Stimulated activated CD8-positive, alpha-beta memory T cell treated with anti-CD3 and anti-CD28 coated beads, Interleukin-2, amount 100 ng/mL, for 48 hours (primary cell): ENCODE measurements around the gene UFD1.

Experiments
- DNase-seq, 2 donors: peaks; one replicate each; pipeline ENCODE4 v3.0.0-alpha.2; 2020; ENCODE audit warnings: low read depth in 2 of 2

The UFD1 gene

DNA sequence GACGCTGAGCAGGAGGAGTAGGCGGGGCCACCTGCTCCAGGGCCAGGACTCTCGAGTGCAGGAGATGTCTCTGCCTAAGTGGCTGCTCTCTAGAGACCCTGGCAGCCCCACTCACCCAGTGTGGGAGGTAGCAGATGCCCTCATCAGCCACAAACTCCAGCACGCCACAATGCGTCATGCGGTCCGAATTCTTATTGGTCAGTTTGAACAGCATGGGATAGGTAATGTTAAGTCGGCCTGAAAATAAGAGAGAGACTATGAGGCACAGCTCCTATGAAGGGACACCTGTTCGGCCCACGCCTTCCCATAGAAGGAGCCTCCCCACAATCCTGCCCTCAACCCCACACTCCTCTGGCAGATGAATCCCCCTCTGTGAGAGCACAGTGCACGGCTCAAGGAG is 7.4 kb downstream of the UFD1 start:
- no peak for DNase-seq

GRCh38 chr22:19470010-19470409 is 9.0 kb downstream of the UFD1 start:
- no peak for DNase-seq

GRCh38 chr22:19469421-19469820 is 9.6 kb downstream of the UFD1 start:
- no peak for DNase-seq

- no peak for DNase-seq
Observed at GRCh38 chr22:19467912-19468311, 11.1 kb downstream of the UFD1 start.

- DNase-seq, result no peak
Observed at GRCh38 chr22:19466848-19467752, 11.9 kb downstream of the UFD1 start.

GRCh38 chr22:19466126-19466716 is 12.8 kb downstream of the UFD1 start:
- DNase-seq, result no peak

DNA sequence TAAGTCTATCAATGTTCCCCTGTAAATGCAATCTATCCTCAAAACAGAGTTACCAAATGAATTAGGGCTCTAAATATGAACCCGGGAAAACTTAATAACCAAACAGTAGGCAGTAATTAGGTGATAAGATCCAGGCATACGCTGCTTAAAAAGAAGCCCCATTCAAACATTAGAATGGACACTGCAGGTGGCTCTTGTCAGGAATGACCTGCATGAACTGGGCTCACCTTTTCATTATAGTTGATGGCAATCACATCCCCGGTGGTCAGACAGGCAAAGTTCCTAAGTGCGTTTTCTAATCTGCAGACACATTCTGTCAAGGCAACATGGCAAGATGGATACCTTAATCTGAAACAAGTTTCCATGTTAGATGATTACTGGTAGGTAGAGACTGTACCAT is 14.0 kb downstream of the UFD1 start:
- DNase-seq, result no peak

DNA sequence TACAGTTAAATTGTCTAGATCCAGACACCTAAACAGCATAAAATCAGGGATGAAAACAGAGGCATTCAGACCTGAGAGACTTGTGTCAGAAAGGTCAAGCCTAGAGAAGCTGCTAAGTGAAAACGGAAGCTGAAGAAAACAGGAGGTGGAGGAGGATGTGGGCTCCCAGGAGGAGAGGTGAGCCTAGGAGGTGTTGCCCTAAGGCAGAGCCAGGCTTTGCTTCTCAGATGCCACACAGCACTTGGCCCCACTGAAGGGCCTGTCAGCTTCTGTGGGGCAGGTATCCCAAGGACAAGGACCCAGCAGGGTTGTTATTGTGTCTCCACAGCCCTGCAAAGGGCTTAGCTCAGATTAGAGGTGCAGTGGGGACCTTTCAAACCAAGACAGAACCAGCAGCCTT is 14.4 kb downstream of the UFD1 start:
- DNase-seq, result no peak

GRCh38 chr22:19463491-19464469 is 15.2 kb downstream of the UFD1 start:
- DNase-seq, result no peak

GRCh38 chr22:19463008-19463407 is 16.0 kb downstream of the UFD1 start:
- no peak for DNase-seq

DNA sequence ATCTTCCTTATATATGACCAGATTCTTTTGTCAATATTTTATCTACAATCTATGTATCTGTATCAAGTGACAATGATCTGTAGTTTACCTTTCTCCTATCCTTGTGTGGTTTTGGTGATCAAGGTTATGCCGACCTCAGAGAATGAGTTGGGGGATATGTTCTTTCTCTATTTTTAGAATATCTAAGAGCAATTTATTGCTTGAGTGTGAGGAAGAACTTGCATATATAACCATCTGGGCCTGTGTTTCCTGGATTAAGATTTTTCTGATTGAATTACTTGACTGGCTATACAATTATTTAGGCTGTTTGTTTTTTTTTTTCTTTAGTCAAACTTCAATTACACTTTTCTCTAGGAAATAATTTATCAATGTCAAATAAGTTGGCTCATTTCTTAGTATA is 17.5 kb downstream of the UFD1 start:
- no peak for DNase-seq

- DNase-seq, result no peak
Observed at GRCh38 chr22:19460036-19460435, 19.0 kb downstream of the UFD1 start.

DNA sequence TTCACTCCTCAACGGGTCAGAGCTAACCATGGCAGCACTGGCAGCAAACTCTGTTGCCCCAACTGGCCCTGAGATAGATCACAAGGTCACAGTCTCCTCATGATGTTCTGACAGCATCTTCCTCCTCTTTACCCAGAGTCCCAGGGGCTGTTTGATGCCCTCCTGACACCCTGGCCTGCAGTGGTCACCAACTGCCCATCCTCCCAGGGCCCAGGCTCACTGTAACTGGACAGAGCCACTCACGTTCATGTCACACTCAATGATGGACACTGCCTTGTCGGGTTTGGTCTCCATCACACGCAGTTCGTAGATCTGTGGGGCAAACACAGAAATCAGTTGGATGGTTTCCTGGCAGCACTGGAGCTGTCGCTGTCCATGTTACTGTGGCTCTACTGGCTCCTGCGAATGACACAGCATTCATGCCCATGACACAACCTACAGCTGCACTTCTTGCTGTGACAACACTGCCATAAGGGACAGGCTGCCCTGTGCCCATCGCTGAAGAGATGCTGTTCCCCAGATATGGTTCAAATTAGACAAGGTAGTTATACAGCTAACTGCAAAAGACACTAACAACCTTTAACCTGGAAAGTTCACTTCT is 21.1 kb downstream of the UFD1 start:
- DNase-seq, result no peak

DNA sequence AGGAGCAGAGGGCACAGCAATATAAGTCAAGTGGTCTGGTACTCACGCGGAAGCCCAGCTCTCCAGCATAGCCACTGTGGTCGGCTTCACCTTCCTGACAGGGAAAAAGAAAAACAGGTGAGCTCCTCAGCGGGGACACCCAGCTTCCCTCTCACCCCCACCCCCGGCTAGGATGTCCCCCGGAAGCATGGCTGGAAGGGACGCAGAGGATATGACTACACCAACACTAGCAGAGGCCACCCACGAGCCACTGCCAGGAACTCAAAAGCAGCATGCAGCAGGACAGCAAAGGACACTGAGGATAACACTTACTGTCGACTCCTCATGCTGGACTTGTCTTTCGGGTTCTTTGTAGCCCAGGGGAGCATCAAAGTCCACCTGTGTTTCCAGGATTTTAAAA is 22.5 kb downstream of the UFD1 start:
- DNase-seq, result no peak

DNA sequence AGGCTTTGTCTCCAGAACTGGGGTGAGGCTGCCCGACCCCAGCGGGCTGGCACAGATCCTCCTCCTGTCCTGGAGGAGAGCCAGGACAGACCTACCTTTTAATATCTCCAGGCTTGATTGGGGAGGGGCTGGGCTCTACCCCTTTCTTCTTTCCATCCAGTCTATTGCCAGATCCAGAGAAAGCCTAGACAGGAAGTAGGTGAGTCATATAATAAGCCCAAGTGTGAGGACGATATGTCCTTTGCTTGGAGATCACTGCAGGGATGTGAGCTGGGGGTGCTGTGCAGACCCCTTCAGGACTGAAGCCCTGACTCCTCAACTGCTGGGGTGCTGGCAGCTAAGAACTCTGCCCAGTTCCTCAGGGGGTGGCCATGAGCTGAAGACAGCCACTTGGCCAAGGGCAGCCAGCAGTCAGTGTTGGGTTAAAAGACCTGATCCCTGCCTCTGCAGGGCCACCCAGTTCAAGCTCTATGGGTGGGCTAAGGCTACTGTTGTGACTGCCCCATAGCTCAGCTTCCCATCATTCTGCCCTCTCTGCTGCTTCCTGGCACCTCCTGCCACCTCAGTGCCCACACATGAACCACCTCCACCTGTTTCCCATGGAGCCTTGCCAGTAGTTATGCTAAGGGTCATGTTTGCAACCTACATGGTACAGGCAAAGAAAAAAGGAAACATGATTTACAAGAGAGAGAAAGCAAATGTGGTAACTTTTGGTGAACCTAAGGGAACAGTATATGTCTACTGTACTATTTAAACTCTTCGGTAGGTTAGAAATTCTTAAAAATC is 23.2 kb downstream of the UFD1 start:
- DNase-seq, result no peak

DNA sequence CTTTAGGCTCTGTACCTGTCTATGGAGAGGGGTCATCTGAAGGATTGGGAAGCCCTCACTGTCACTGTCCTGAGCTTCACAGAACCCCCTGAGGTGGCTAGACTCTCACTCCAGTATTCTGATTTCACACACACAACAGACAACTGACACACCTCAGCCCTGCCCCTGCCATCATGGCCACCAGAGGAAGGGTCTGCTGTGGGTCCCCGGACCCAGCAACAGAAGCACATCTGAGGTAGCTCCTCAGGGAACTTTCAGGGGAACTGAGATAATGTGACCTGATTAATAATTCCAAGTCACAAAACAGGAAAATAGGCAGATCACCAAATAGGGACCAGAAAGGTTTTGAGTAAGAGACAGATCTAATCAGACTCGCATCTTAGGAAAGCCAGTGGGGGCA is 24.0 kb downstream of the UFD1 start:
- no peak for DNase-seq

GRCh38 chr22:19454156-19454555 is 24.8 kb downstream of the UFD1 start:
- no peak for DNase-seq

DNA sequence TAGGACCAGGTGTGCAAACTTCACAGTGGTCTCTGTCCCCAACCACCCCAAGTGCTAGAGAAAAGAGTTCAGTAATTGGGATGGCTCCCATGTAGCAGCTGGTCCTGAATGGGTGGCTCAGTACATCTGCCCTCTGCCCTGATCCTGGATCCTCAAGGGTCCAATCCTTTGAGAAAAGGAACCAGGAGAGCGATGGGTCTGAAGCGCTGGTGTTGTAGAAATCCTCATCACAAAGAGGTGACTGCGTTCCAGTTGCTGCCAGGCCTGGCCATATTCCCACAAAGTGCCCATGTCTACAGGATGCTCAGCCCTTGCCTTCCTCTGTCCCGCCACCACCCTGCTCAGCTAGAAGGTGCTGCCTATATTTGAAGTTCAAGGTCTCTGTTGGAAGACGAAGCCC is 25.3 kb downstream of the UFD1 start:
- no peak for DNase-seq

GRCh38 chr22:19451570-19451969 is 27.4 kb downstream of the UFD1 start:
- DNase-seq, result no peak

GRCh38 chr22:19450363-19451175 is 28.4 kb downstream of the UFD1 start:
- DNase-seq, result no peak
